GM21717 (cell line): Measurements from ENCODE around the gene THG1L.
A peak's percentile ranks its signal among the peaks of the same experiment; 100 is the strongest.

Experiments used
- ATAC-seq: cut with Tn5 transposase; IDR thresholded peaks from one replicate; pipeline ENCODE4 v1.9.1; 2021; ENCODE audit warnings: mild to moderate bottlenecking, moderate library complexity; ENCODE audit not compliant: unreplicated experiment

Gene THG1L

DNA sequence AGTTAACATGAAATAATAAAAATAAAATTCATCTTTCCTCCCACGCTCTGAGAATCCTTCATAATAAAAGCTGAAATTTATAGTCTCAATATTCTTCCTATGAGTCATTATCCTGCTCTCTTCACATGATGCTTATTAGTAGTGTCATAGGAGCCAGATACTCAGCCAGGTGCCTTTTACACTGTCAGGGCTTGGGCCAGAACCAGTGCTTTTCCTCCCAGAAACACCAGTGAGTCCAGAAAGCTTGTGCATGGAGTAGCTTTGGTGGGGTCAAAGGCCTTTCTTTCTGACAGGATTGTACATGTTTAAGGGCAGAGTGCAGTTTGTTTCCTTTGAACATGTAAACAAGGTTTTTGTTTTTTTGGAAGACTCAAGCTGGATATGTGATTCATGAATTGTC lies 19.1 kb downstream of the THG1L start:
- ATAC-seq, result no peak

DNA sequence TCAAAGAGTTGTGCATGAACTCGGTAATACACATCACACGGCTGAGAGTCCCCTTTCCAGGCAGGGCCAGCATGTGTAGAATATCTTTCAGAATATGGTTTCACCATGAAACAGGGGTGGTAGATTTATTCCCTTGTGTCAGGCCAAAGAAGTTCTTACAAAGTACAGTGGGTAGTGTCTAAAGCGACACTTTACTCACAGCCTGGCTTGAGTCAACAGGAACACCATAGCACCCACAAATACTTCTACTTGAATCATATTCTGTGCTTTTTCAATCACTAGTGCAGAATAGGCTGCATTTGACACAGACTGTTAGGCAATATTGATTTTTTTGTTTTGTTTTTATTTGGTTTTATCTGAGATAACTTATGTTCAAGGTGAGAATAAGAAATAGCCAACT lies 24.9 kb downstream of the THG1L start:
- no peak for ATAC-seq

DNA sequence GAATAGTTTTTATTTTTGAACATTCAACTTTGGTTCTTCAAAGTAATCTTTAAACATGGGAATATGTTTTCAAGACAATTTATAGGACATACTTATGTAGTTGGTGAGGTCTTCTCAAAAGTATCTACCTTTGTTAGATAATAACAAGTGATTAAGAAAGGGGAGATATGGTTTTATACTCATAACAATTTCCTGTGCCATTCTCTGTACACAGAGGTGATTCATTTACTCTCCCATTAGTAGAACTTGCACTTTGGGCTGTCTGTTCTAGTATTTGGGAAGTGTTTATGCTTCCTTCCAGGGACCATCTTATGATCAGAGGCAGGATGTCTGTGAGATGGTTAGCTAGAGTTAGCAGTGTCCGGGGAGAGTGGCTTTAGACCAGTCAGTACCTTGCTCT lies 27.5 kb downstream of the THG1L start:
- ATAC-seq, result no peak

DNA sequence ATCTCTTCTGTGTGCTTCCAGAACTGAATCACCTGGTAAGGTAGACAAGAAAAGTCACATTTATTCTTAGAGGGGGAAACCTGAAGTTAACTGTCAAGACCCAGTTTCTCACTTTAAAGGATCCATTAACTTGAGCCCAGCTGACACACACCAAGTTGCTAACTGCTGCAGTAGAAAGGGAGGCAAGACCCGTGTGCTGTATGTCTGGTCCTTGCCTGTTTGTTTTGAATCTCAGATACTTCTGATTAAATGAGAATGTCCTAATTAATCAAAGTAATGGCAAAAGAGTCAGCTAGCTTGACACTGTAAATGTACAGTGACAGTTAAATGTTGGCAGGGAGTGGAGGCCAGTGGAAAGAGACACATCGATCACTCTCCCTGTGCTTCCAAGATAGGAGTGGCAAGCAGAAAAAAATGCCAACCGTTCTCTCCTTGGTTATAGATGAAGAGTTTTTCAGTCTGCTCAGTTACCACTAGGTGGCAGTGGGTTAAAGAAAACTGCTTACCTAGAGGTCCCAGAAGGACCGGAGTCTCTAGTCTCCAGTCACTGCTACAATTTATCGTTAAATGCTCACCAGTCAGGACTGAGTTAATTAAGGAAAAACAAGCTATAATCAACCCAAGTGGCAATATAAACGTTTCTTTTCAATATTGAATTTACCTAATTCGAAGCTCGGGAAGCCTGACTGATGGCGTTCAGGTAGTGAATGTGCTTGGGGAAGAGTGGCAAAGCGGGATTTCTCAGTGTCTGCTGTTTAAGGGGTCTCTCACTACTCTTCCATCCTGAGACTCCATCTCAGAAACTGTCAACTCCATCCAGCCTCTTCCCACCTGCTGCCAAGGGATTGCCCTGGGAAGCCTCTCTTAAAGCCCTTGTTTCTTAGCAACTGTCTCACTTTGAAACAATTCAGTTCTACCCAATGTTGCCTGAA lies 30.7 kb downstream of the THG1L start:
- peak; percentile 80 for ATAC-seq

DNA sequence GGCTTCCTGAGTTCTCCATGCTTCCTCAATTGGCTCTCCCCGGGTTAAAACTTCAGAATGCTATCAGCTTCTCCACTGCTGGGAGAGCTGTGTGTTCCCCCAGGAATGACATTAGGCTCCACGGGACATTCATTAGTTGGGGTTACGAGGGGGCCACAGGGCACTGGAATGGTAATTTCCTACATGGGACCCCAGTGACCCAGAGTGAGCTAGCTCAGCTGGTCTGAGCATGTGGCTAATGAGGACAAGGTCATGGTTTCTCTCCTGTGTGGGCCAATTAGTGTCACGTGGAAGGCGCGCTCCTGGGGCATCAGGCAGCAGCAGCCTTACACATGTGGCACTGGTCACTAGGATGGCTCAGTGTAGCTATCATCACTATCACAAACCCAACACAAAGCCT lies 33.3 kb downstream of the THG1L start:
- no peak for ATAC-seq

DNA sequence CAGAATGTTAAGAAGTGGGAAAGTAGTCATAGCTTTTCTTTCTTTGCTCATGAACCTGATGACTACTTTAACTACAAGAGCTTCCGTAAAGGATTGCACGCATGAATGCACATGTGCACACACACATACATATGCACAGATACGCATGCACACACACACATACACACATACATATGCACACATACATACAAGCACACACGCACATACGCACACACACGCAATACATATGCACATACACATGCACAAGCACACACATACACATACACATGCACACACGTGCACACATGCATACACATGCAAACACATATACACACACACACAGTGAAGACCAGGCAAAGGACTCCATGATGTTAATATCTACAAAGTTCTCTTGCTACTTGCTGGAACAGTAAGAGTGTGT lies 35.2 kb downstream of the THG1L start:
- ATAC-seq, result no peak

DNA sequence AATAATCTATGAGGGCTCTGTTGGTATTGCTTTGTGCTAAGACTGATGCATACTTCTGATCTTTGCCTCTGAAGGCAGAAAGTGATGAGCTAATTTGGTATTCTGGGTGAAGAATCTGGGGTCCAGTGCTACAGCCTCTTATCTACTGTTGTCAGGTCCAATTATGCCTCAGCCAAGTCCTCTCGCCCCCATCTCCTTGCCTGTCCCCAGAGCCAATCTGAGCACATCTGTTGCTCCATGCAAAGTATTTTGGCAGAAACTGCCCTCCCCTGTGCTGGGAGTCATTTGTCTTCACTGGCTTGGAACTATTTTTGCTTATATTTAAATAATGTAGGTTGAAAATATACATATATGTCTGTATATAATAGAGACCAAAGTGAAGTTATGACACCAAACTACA lies 35.7 kb downstream of the THG1L start:
- ATAC-seq, result no peak

DNA sequence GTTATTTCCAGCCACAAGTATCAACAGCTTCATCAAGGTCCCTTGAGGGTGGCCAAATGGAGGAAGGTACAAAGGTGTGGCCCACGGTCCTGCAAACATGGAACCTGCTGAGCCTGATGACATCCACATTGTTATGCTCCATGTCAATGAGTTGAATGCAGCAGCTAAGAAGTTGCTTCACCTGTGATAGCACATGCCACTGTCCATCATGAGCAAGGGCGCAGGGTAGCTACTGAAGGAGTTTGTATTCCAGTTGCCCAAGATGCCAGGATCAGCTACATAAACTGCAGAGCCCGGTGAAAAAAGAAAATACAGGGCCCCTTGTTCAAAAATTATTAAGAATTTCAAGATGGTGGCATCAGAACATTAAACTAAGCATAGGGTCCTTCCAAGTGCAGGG lies 36.5 kb downstream of the THG1L start:
- no peak for ATAC-seq

DNA sequence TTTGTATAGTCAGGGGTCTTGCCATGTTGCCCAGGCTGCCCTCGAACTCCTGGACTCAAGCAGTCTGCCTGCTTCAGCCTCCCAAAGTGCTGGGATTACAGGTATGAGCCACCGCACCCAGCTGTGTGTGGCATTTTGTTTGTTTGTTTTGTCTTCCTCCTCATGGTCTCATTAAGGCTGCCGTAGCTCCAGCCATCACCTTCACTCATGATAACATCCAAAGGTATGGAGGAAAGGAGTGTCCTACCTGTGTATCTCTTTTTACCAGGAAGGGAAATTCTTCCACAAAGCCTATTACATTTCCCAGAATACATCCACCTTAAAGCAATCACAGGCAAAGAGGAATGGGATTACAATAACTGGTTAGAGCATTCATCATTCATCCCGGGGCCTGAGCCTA lies 39.4 kb downstream of the THG1L start:
- no peak for ATAC-seq

DNA sequence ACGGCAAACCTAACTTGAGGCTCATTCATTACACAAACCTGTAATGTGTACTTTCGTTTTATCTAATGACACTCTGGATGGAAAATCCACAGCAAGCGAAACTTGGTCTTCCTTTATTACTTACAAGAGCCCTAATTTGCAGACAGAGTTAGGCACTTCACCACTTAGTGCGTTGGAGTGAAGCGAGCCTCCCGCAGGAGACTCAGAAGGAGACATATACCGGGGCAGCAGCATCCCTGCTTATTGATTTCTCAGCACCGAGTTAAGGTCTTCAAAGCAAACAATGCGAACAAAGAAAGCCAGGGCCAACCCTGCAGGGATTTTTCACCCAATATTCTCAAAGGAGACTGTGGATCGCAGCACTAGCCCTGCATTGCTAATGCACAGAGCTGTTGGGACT lies 40.9 kb downstream of the THG1L start:
- ATAC-seq, result no peak

DNA sequence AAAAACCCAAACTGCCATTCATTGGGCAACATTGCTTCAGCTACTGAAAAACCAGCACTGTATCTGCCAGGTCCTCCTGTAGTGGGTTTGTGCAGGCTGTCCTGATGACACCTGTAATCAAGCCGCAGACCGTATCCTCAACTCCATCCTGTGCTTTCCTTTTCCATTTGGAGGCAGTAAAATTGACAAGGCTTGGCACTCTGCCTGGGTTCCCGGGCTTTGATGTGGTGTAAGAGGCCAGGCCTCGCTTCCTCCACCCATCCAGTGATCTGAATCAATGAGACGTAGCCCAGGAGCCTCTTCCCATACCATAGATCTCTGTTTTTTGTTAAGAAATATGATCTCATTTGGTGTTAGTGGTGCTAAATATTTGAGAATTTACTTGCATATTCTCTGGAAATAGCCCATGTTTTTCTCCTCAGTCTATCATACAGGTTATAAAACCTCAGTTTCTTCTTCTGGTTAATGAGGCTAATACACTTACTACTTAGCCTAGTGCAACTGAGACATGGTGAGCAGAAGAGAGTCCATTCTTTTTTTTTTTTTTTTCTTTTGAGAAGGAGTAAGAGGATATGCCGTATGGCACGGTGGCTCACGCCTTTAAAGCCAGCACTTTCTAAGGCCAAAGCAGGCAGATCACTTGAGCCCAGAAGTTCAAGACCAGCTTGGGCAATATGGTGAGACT lies 47.0 kb downstream of the THG1L start:
- ATAC-seq, result no peak

DNA sequence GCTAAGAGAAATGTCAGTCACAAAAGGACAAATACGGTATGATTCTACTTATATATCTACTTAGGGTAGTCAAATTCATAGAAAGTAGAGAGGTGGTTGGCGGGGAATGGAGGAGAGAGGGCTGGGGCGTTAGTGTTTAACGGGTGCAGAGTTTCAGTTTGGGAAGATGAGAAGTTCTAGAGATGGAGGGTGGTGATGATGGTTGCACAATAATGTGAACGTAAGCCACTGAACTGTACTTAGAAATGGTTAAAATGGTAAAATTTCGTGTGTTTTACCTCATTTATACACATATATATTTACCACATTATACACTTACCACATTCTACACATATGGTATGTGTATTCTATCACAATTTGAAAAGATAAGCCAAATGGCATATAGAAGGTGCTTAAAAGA lies 48.0 kb downstream of the THG1L start:
- no peak for ATAC-seq

DNA sequence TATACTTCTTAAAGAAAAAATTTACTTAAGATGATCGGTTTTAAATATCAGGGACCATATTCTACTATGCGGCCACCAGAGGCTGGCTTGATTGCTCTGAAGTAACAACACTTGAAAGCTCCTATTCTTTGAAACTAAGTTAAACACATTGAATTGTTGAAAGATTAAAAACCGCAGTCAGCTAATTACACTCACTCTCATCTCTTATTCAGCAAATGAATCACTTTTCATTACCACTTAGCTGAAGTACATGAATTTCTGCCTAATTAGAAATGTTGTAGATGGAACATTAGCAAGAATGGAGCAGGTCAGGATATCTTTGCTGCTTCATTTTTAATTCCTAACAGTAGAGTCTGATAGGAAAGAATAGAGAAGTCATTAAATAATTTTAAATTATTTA lies 54.6 kb downstream of the THG1L start:
- ATAC-seq, result no peak
